ENCODE data around the gene GCA.

DNA sequence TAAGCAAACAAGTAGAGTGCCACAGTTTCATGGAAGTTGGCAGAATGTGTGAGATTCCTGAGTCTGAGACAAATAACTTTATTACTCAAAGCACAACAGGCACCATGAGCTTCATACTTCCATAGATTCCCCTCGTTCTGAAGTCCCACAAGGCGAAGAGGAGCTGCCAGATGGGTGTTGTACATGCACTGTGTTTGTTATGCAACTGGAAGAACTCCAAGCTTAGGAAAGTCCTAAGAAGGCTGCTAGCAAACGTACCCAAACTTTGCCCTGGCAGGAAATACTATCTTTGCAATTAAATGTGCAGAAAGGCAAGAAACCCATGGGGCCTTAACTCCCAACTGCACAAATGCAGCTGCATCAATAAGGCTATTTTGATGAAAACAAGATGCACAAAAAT, 1.6 kb upstream of the GCA start:
- TF ChIP-seq, protein P1, sequence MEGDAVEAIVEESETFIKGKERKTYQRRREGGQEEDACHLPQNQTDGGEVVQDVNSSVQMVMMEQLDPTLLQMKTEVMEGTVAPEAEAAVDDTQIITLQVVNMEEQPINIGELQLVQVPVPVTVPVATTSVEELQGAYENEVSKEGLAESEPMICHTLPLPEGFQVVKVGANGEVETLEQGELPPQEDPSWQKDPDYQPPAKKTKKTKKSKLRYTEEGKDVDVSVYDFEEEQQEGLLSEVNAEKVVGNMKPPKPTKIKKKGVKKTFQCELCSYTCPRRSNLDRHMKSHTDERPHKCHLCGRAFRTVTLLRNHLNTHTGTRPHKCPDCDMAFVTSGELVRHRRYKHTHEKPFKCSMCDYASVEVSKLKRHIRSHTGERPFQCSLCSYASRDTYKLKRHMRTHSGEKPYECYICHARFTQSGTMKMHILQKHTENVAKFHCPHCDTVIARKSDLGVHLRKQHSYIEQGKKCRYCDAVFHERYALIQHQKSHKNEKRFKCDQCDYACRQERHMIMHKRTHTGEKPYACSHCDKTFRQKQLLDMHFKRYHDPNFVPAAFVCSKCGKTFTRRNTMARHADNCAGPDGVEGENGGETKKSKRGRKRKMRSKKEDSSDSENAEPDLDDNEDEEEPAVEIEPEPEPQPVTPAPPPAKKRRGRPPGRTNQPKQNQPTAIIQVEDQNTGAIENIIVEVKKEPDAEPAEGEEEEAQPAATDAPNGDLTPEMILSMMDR (IDR thresholded peaks at IDR 0.05) = no peak
- no peak for TF ChIP-seq ZFX (IDR thresholded peaks at IDR 0.05; ENCODE audit: borderline replicate concordance)
